ENCODE measurements around the gene COL13A1. TPM values are rescaled to one million over a fixed set of nuclear protein-coding genes. Genes with fewer than 3 reads are reported as not detected.
A peak's percentile ranks its signal among the peaks of the same experiment; 100 is the strongest.

Gene COL13A1
- total and polyA plus RNA-seq, 2 of the 8 experiments (the other 6 are each of a cell fraction or from before 2014, with no cell fraction given) = 2.6 to 5.2 TPM

DNA sequence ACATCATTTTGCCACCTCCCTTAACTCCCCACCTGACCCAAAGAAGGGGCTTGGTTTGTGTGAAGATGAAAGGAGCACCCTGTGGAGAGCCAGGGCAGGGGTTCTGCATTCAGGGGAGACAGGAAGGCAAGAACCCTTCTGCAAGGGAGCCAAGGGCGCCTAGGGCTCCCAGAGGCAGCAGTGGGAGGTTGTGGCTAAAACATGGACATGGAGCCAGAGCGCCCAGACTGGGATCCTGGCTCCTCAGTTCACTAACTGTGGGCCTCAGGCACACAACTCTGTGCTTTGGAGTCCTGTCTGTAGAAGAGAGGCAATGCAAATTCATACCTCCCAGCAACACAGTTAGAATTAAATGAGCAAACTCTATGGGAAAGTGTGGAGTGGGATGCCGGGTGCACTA, 127.9 kb downstream of the COL13A1 start:
- H3K4me3 ChIP-seq (ENCODE audit: extremely low read depth in 1 of 4, insufficient read depth in 2 of 4, low read depth in 3 of 4, low read length in 4 of 4) = no peak overlapping the region
- no peak overlapping the region for H2BK12ac ChIP-seq (ENCODE audit: low read depth, low read length)
- no peak for TF ChIP-seq TAF7 (optimal IDR thresholded peaks at IDR 0.05; ENCODE audit: borderline replicate concordance, low read depth, low read length)
- peak; percentile 76 for TF ChIP-seq SP1 (IDR thresholded peaks at IDR 0.05; ENCODE audit: low read depth, low read length)
- no peak for TF ChIP-seq POLR2AphosphoS5 (IDR thresholded peaks at IDR 0.05; ENCODE audit: low read depth, low read length)
- TF ChIP-seq, protein P1, sequence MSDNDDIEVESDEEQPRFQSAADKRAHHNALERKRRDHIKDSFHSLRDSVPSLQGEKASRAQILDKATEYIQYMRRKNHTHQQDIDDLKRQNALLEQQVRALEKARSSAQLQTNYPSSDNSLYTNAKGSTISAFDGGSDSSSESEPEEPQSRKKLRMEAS (IDR thresholded peaks at IDR 0.05) = no peak
- TF ChIP-seq JUN (IDR thresholded peaks at IDR 0.05; ENCODE audit: low read depth, low read length) = no peak
- no peak for TF ChIP-seq SUZ12 (IDR thresholded peaks at IDR 0.05; ENCODE audit: low read length)
- TF ChIP-seq RBBP5 (IDR thresholded peaks at IDR 0.05; ENCODE audit: borderline replicate concordance, low read depth, low read length) = no peak
- TF ChIP-seq NRF1 (IDR thresholded peaks at IDR 0.05; ENCODE audit: low read depth, low read length) = no peak
- H4K91ac ChIP-seq (replicated peaks; ENCODE audit: insufficient read length, low read length) = no peak overlapping the region
- H3K9ac ChIP-seq (replicated peaks in 1 of 4; ENCODE audit: extremely low read depth in 1 of 4, low read depth in 3 of 4, low read length in 3 of 4) = no peak overlapping the region
- no peak overlapping the region for H2BK20ac ChIP-seq (ENCODE audit: low read length)
- H4K5ac ChIP-seq (ENCODE audit: insufficient read length, low read depth, low read length) = no peak overlapping the region
- H3K23me2 ChIP-seq (ENCODE audit: low read depth, low read length) = no peaks in the 10 kb centered on the region
- no peak overlapping the region for H2BK15ac ChIP-seq (ENCODE audit: low read length)
- no peak overlapping the region for H2BK120ac ChIP-seq (replicated peaks; ENCODE audit: low read depth, low read length)
- H3K4me1 ChIP-seq (replicated peaks in 1 of 4; ENCODE audit: control insufficient read depth in 3 of 4, insufficient read depth in 4 of 4, low read length in 3 of 4) = peaks cover 0 to 13% (median 4%) of the 10 kb centered on the region in 4 experiments; a peak in 4 of 7 replicates
- H3K4me2 ChIP-seq (ENCODE audit: insufficient read depth in 1 of 2, low read depth in 2 of 2, low read length in 2 of 2) = no peak overlapping the region; a peak in 2 of 4 replicates
- H2BK5ac ChIP-seq (ENCODE audit: low read depth, low read length) = no peak overlapping the region
- no peaks in the 10 kb centered on the region for H3K79me1 ChIP-seq (ENCODE audit: low read depth, low read length)
- POLR2A ChIA-PET (ENCODE audit: partially characterized antibody) = no interaction called here
- no peaks in the 10 kb centered on the region for H4K20me1 ChIP-seq (replicated peaks in 1 of 2; ENCODE audit: control insufficient read depth in 1 of 2, insufficient read depth in 2 of 2, low read length in 2 of 2)
- no peak for FAIRE-seq
- no peak overlapping the region for H3K27ac ChIP-seq (ENCODE audit: low read depth, low read length)
- no peak overlapping the region for H3K4ac ChIP-seq (replicated peaks; ENCODE audit: insufficient read length, low read depth, low read length)
- DNase-seq (ENCODE audit: low read depth in 1 of 2, low spot score in 2 of 2) = no peak
- no peak overlapping the region for H3K14ac ChIP-seq (ENCODE audit: insufficient read length)
- H2AK5ac ChIP-seq (ENCODE audit: low read depth, low read length) = no peak overlapping the region
- no peaks in the 10 kb centered on the region for H3K9me3 ChIP-seq (ENCODE audit: insufficient read depth in 2 of 2, low read depth in 1 of 2, low read length in 1 of 2)
- CTCF ChIA-PET (ENCODE audit: partially characterized antibody) = no interaction called here
- 75% methylated on average over 3 of the region's 3 CpGs; no CpG with 5 or more reads in 1 of the 2 experiments for WGBS, 2 experiments (ENCODE audit: extremely low coverage in 1 of 2, insufficient coverage in 1 of 2, insufficient read length in 1 of 2, insufficient replicate concordance in 2 of 2, low coverage in 1 of 2, low lambda C conversion rate in 2 of 2, missing lambda C conversion rate in 1 of 2)
- H3K79me2 ChIP-seq (ENCODE audit: control insufficient read depth in 1 of 2, insufficient read depth in 2 of 2, low read length in 2 of 2) = no peaks in the 10 kb centered on the region
- H3K27me3 ChIP-seq (replicated peaks in 1 of 4; ENCODE audit: control insufficient read depth in 3 of 4, extremely low read depth in 1 of 4, insufficient read depth in 3 of 4, low read length in 3 of 4) = no peaks in the 10 kb centered on the region
- no peak overlapping the region for H4K8ac ChIP-seq (ENCODE audit: extremely low read depth, insufficient read depth, low read length)
- H3K23ac ChIP-seq (ENCODE audit: insufficient read length) = no peak overlapping the region
- H3K18ac ChIP-seq (ENCODE audit: extremely low read depth, low read length) = no peak overlapping the region
- no peaks in the 10 kb centered on the region for H3K36me3 ChIP-seq (ENCODE audit: control insufficient read depth in 2 of 4, insufficient read depth in 4 of 4, low read length in 3 of 4)
- no peak overlapping the region for H2AFZ ChIP-seq (ENCODE audit: low read length)
- H3K56ac ChIP-seq (replicated peaks; ENCODE audit: insufficient read length, low read depth, low read length) = no peak overlapping the region

All from H1 (cell line).